NCI-H774 (cell line): ENCODE results near the gene TYROBP.
"Not testable (repeated sequence)": the region's sequence is repeated elsewhere in the genome, so short reads cannot be mapped to it uniquely, and the experiment has no call there.

Experiments used
- DNase-seq: peaks from one replicate; lab custom pipeline; 2025; lab: John Stamatoyannopoulos, UW

The TYROBP gene

GRCh38 chr19:35908010-35908441 lies at the start of gene TYROBP:
Gene TYROBP (minus strand): TSS chr19:35908295. CDS start chr19:35908228, 67 bp downstream.
- DNase-seq, result no peak

DNA sequence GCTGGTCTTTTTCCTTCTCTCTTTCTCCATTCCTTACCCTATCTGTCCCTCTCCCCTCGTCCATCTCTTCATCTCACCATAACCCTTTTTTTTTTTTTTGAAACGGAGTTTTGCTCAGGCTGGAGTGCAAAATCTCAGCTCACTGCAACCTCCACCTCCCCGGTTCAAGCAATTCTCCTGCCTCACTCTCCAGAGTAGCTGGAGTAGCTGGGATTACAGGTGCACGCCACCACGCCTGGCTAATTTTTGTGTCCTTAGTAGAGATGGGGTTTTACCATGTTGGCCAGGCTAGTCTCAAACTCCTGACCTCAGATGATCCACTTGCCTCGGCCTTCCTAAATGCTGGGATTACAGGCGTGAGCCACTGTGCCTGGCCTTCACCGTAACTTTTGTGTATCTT lies 49.3 kb upstream of the TYROBP start:
- not testable (repeated sequence) for DNase-seq

GRCh38 chr19:35955881-35956634 lies 48.0 kb upstream of the TYROBP start:
- DNase-seq, result no peak

- no peak for DNase-seq
Observed at GRCh38 chr19:35949131-35949530, 41.0 kb upstream of the TYROBP start.

DNA sequence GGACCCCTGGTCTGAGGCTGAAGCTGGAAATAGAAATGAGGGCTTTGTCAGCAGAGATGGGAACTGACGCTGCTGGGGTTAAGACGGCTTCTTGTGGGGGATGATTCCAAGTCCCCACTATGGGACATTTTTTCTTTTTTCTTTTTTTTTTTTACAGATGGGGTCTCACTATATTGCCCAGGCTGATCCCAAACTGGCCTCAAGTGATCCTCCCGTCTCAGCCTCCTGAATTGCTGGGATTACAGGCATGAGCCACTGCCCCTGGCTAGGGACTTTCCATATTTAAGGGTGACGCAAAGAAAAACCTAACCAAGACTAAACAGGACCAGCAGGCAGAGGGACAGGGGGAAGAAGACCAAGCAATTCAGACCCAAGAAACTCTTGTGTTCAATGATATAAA lies 38.1 kb upstream of the TYROBP start:
- DNase-seq, result no peak

GRCh38 chr19:35945121-35945790 lies 37.2 kb upstream of the TYROBP start:
- no peak for DNase-seq

GRCh38 chr19:35944556-35944955 lies 36.5 kb upstream of the TYROBP start:
- DNase-seq, result no peak

GRCh38 chr19:35943321-35944301 lies 35.5 kb upstream of the TYROBP start:
- DNase-seq, result no peak

DNA sequence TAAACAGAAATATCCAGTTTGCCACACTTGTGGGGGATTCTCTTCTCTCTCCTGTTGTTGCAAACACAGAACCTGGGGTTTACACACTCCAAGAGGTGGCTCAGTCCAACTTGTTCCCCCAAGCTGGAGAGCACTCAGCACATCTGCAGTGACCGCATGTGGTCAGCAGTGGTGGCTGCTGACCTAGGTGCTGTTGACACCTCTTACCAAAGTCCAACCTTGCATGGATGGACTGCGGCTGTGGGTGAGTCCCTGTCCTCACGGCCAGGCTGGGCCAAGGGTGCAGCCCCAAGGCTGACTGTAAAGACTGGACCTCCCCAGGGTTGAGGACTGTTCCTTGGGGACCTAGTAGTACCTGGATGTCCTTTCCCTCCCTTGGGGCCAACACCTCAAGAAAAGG lies 34.1 kb upstream of the TYROBP start:
- no peak for DNase-seq

DNA sequence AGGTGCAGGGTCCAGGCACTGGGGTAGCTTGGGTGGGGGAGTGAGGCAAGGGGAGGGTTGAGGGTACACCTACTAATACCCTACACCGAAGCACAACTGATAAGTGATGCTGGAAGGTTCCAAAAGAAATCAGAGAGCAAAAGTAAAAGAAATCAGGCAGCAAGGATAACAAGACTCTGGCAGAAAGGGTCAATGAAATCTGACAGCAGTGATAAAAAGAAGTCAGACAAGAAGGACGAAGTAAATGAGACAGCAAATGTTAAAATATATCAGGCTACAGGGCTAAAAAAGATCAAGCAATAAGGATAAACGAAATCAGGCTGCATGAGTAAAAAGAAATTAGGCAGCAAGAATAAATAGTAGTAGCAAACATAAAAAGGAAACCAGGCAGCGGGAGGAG lies 32.7 kb upstream of the TYROBP start:
- no peak for DNase-seq

DNA sequence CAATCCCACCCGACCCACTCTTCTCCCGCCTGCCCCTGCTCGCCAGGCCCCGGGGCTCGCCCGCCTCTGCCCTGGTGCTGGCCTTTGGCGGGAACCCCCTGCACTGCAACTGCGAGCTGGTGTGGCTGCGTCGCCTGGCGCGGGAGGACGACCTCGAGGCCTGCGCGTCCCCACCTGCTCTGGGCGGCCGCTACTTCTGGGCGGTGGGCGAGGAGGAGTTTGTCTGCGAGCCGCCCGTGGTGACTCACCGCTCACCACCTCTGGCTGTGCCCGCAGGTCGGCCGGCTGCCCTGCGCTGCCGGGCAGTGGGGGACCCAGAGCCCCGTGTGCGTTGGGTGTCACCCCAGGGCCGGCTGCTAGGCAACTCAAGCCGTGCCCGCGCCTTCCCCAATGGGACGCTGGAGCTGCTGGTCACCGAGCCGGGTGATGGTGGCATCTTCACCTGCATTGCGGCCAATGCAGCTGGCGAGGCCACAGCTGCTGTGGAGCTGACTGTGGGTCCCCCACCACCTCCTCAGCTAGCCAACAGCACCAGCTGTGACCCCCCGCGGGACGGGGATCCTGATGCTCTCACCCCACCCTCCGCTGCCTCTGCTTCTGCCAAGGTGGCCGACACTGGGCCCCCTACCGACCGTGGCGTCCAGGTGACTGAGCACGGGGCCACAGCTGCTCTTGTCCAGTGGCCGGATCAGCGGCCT lies 32.1 kb upstream of the TYROBP start:
- no peak for DNase-seq

DNA sequence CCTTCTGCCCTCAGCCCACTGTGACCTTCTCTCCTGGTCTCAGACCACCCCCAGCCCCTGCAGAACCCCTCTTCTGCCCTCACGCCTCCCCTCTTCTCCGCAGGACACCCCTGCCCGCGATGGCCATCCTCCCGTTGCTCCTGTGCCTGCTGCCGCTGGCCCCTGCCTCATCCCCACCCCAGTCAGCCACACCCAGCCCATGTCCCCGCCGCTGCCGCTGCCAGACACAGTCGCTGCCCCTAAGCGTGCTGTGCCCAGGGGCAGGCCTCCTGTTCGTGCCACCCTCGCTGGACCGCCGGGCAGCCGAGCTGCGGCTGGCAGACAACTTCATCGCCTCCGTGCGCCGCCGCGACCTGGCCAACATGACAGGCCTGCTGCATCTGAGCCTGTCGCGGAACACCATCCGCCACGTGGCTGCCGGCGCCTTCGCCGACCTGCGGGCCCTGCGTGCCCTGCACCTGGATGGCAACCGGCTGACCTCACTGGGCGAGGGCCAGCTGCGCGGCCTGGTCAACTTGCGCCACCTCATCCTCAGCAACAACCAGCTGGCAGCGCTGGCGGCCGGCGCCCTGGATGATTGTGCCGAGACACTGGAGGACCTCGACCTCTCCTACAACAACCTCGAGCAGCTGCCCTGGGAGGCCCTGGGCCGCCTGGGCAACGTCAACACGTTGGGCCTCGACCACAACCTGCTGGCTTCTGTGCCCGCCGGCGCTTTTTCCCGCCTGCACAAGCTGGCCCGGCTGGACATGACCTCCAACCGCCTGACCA lies 31.4 kb upstream of the TYROBP start:
- DNase-seq, result no peak

DNA sequence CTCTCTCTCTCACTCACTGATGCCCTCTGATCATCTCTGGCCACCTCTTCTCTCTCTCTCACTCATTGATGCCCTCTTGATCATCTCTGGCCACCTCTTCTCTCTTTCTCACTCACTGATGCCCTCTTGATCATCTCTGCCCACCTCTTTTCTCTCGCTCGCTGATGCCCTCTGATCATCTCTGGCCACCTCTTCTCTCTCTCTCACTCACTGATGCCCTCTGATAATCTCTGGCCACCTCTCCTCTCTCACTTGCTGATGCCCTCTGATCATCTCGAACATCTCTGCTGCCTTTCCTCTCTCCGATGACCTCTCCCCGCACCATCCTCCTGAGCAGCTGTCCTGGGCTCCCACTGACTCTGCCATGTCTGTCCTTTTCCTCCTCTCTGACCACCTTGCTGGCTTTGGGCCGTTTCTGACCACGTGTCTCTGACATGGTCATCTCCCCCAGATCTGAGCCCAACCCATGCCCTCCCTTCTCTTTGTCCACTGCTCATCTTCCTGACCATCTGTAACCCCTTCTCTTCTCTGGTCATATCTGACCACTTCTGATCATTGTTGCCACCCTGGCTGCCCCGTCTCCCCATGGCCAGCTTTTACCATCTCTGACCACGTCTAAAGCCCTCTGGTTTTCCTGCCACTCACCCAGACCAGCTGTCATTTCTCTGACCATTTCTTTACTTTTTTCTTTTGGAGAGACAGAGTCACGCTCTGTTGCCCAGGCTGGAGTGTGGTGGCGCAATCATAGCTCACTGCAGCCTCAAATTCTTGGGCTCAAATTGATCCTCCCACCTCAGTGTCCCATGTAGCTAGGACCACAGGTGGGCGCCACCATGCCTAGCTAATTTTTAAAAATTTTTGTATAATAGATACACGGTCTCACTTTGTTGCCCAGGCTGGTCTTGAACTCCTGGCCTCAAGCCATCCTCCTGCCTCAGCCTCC lies 30.5 kb upstream of the TYROBP start:
- no peak for DNase-seq

- no peak for DNase-seq
Observed at GRCh38 chr19:35937345-35938281, 29.5 kb upstream of the TYROBP start.

DNA sequence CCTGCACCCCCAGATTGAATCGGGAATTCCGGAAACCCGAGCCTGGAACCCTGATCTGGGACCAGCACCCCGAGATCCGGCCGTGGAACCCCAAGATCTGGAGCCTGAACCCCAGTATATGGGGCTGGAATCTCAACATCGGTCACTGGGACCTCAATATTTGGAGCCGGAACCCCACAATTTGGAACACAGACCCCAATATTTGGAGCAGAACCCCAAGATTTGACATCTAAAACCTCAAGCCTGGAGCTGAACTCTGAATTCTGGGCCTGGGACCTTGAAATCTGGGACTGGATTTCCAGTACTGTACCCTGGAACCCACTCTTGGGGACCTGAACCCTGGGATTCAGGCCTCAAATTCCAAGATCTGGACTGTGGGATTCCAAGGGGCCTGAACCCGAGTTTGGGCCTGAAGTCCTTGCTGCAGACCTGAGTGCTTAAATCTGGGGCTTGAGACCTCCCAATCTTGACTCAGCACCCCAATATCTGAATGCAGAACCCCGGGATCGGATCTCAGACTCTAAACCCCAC lies 28.7 kb upstream of the TYROBP start:
- no peak for DNase-seq

DNA sequence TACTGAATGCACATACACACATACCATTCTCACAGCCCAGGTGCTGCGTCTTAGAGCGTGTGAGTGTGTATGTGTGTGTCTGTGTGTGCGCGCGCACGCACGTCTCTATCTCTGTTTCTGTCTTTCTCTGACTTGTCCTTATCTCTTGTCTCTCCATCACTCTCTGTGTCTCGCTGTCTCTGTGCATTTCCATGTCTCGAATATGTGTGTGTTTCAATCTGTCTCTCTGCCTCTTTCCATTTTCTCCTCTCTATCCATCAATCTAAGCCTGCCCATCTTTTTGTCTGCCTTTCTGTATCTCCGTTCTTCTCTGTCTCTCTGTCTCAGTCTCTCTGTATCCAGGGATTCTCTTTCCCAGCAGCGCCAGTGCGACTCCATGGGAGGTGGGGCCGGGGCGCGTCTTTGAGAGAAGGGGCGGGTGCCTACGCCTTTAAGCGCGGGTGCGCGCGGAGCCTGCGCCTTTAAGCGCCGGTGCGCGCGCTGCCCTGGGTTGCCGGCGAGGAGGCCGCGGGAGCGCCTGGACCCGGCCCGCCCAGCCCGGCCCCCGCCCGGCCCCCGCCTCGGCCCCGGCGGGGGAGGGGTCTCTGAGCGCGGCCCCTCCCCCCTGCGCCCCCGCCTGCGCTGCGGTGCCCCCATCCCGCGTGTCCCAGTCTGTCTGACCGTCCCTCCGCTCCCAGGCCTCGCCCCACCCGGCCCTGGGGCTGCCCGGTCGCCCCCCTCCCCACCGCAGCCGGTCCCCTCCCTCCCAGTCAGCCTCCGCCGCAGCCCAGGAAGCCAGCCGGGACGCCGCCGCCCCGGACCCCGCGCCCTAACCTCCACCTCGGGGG lies 28.0 kb upstream of the TYROBP start, which contains the start of gene LRFN3:
Gene LRFN3, plus strand, starts transcription at position 464 of the 827 bp plus-strand sequence. CDS start 3,052 bp downstream, outside the sequence.
- DNase-seq, result peak; percentile 80

GRCh38 chr19:35932291-35932936 lies 24.3 kb upstream of the TYROBP start:
- DNase-seq, result no peak
